NCI-H2029 treated with DMSO at 0.1 percent for 48 hours (cell line): ENCODE data around the gene DEFB131A.
"Not testable (repeated sequence)": the region's sequence is repeated elsewhere in the genome, so short reads cannot be mapped to it uniquely, and the experiment has no call there.

Source experiments
- DNase-seq: peaks from one replicate; lab custom pipeline; 2025; lab: John Stamatoyannopoulos, UW

The DEFB131A gene

DNA sequence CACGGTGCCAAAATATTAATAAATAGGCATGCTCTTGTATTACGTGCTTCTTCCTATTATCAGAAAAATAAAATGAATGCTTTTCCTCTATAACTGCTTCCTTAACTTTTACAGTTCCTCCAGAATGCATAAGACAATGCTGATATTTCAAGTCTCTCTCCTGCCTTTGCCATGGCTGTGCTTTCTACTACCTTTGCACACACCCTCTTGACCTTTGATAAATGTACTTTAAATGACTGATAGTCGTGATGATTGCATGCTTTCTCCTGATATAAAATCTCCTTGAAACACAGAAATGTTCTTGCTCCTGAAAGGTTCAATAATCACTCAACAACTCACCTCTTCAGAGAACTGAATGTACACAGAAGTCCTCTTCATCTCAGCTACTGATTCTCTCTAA, at the start of gene DEFB131A:
Gene DEFB131A (plus strand): TSS at position 301 of the 400 bp plus-strand sequence. CDS start 120 bp downstream, outside the sequence.
- not testable (repeated sequence) for DNase-seq

GRCh38 chr4:9405774-9406173, 38.4 kb upstream of the DEFB131A start:
- DNase-seq = not testable (repeated sequence)

- DNase-seq = not testable (repeated sequence)
These were observed 37.7 kb upstream of the DEFB131A start for GRCh38 chr4:9406491-9406890.

DNA sequence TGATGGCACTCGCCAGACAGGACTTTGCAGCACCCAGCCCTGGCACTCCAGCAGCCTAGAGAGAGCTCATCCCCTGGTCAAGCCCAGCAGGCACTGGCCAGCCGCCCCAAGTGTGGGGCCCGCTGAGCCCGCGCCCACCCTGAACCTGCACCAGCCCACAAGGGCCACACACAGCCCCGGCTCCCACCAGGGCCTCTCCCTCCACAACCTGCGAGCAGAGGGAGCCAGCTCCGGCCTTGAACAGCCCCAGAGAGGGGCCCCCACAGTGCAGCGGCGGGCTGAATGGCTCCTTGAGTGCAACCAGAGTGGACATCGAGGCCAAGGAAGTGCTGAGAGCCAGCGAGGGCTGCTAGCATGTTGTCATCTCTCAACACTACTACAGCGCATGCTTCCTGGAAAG, 34.4 kb upstream of the DEFB131A start:
- no peak for DNase-seq

DNA sequence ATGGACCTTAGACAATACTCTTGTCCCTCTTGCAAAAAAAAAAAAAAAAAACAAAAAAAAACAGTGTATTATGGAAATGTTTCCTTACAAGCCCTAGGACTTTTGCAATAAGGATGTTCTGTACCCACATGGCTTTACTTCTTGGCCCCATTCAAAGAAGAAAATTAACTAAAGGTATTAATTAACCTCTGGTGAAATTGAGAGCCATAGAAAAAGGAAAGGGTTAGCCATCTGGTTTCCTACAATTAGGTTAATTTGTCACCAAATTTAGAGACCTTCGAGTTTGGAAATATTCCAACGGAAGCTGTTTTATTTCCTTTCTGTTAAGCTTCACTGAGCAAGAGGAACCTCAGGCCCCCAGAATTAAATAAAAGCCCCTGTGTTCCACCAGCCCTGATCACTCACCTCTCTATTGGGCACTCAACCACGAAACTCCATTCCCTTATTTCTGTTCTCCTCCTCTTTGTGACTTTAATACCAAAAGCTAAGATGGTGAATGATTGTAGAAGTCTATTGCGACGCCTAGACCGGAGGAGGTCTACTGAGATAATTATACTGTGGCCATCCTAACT, 22.2 kb upstream of the DEFB131A start:
- DNase-seq = not testable (repeated sequence)

- DNase-seq = not testable (repeated sequence)
These were observed 18.3 kb upstream of the DEFB131A start for GRCh38 chr4:9425916-9426315.

GRCh38 chr4:9430061-9430460, 14.2 kb upstream of the DEFB131A start:
- not testable (repeated sequence) for DNase-seq

DNA sequence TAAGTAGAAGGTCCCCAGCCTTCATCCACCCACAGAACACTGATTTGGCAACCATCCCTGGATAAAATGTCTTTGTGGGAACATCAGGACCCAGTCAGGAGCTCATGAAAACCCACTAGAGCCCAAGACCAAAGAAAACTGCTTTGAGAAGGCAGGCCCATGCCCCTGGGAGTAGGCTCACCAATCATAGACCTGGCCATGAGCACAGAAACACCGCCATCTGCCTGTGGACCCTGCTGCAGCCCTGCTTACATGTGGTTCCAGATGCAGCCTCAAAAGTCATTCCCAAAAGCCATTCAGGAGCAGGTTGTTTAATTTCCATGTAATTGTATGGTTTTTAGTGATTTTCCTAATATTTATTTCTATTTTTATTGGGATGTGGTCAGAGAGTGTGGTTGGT, 10.9 kb upstream of the DEFB131A start:
- DNase-seq = not testable (repeated sequence)

GRCh38 chr4:9436728-9437127, 7.5 kb upstream of the DEFB131A start:
- not testable (repeated sequence) for DNase-seq

DNA sequence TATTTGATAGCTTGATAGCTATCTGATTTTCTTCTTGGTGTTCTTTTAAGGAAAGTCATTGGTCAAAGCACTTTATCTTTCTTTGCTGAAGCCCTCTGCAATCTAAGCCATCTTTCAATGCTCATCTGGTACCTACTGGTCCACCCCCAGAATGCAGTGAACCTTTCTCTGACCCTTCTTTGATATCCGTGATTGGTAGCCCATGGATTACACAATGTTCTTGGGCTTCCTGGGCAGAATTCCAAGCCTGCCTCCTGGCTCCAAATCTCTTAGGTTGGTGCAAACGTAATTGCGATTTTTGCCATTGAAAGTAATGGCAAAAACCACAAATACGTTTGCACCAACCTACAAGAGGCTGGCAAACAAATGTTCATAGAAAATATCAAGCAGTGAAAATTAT, 1.9 kb upstream of the DEFB131A start:
- DNase-seq = not testable (repeated sequence)

DNA sequence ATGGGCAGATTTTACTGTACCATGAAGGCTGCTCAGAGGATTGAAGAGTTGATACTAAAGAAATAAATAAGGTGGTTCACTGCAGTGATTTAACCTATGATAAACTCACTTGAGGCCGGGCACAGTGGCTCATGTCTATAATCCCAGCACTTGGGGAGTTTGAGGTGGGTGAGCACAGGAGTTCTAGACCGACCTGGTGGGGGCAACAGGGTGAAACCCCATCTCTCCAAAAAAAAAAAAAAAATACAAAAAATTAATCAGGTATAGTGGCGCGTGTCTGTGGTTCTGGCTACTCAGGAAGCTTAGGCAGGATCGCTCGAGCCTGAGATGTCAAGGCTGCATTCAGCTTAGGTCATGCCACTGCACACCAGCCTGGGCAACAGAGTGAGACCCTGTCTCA, 467 bp downstream of the DEFB131A start:
- not testable (repeated sequence) for DNase-seq

GRCh38 chr4:9452251-9452650, 8.0 kb downstream of the DEFB131A start:
- DNase-seq = not testable (repeated sequence)

DNA sequence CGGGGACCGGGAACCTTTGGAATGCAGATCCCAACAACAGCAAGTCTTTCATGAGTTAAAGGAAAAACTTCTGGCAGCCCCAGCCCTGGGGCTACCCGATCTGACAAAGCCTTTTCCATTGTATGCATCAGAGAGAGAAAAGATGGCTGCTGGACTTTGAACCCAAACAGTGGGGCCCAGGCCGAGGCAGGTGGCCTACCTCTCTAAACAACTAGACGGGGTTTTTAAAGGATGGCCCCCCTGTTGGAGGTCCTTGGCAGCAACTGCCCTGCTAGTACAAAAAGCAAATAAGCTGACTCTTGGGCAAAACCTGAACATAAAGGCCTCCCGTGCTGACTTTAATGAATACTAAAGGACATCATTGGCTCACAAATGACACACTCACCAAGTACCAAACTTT, 10.1 kb downstream of the DEFB131A start:
- not testable (repeated sequence) for DNase-seq

GRCh38 chr4:9455046-9455445, 10.8 kb downstream of the DEFB131A start:
- DNase-seq = not testable (repeated sequence)

DNA sequence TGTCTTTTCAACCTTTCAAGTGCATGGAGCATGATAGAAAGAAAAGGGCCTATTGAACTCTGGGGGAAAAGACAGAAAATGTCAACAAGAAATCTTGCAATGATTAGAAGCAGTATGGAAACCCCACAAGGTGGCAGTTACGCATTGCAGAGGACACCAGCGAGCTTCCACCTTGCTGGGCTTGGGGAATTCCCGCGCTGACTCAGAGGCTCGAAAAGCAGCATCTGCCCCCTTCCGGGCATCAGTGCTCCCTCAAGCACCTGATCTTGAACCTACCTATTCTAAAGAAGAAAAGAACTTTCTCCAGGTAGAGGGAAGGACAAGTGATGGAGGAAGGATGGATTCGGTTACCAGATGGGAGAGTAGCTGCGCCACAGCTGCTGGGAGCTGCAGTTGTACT, 35.3 kb downstream of the DEFB131A start:
- DNase-seq = not testable (repeated sequence)

DNA sequence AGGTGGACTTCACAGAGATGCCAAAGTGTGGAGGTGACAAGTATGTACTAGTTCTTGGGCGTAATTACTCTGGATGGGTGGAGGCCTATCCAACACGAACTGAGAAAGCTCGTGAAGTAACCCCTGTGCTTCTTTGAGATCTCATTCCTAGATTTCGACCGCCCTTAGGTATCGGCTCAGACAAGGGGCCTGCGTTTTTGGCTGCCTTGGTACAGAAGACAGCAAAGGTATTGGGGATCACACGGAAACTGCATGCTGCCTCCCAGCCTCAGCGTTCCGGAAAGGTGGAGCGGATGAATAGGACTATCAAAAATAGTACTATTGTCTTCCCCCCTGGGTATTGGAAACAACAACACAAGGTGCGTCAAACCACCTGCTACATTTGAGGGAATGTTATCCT, 35.9 kb downstream of the DEFB131A start:
- not testable (repeated sequence) for DNase-seq

- DNase-seq = not testable (repeated sequence)
These were observed 38.7 kb downstream of the DEFB131A start for GRCh38 chr4:9482871-9483270.

GRCh38 chr4:9483682-9484081, 39.5 kb downstream of the DEFB131A start:
- DNase-seq = not testable (repeated sequence)

- DNase-seq = not testable (repeated sequence)
These were observed 42.7 kb downstream of the DEFB131A start for GRCh38 chr4:9486880-9487279.

DNA sequence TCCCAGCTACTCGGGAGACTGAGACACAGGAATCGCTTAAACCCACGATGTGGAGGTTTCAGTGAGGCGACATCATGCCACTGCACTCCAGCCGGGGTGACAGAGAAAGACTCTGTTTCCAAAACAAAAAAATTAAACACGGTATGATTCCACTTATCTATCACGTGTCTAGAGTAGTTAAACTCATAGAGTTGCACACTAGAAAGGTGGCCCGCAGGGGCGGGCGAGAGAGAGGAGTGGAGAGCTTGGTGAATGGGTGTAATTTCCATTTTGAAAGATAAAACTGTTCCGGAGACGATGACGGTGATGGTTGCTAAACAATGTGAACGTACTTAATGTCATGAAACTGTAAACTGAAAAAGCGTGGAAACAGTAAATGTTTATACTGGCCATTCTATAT, 44.6 kb downstream of the DEFB131A start:
- DNase-seq = not testable (repeated sequence)

- not testable (repeated sequence) for DNase-seq
These were observed 46.3 kb downstream of the DEFB131A start for GRCh38 chr4:9490496-9490895.

DNA sequence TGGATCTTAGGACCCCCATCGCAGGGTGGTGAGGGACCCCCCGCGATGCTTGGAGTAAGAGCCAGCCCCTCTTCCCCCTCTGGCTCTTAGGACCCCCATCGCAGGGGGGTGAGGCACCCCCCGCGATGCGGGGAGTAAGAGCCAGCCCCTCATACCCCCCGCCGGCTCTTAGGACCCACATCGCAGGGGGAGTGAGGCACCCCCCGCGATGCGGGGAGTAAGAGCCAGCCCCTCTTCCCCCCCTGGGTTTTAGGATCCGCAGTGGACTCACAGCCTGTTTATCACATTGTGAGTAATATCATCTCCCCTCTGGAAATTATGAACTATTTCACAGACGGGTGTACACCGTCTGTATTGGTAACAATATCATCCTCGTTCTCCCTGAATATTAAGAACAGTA, 46.8 kb downstream of the DEFB131A start:
- DNase-seq = not testable (repeated sequence)

GRCh38 chr4:9493589-9493988, 49.4 kb downstream of the DEFB131A start:
- DNase-seq = not testable (repeated sequence)
